DOHH2 (cell line): ENCODE data around the gene ANXA10.

ENCODE experiments used
- EZH2phosphoT487 ChIP-seq: fragments of 200-600 bp; sonication (generic); IDR thresholded peaks from 2 replicates; pipeline ENCODE4 v1.6.1; 2017; ENCODE audit warnings: borderline replicate concordance, mild to moderate bottlenecking, antibody characterized with exemption, low read length, moderate library complexity, mixed read lengths
- TF ChIP-seq, protein P1 (sequence below): fragments of 200-600 bp; sonication (generic); IDR thresholded peaks from one replicate; pipeline ENCODE4 v1.5.1; 2014; ENCODE audit warnings: antibody characterized with exemption, mild to moderate bottlenecking, low read depth, low read length; ENCODE audit not compliant: poor library complexity, severe bottlenecking

DNA sequence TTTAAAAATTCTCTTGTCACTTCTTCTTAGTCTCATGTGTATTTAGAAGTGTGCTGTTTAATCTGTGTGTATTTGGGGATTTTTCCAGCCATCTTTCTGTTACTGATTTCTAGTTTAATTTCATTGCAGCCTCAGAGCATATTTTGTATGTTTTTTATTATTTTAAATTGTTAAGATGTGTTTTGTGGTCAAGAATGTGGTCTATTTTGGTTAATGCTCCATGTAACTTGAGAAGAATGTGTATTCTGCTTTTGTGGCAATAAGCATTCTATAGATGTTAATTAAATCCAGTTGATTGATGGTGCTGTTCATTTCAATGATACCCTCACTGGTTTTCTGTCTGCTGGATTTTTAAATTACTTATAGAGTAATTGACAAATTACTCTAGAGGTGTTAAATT, 38.9 kb downstream of the ANXA10 start:
- TF ChIP-seq, protein P1, sequence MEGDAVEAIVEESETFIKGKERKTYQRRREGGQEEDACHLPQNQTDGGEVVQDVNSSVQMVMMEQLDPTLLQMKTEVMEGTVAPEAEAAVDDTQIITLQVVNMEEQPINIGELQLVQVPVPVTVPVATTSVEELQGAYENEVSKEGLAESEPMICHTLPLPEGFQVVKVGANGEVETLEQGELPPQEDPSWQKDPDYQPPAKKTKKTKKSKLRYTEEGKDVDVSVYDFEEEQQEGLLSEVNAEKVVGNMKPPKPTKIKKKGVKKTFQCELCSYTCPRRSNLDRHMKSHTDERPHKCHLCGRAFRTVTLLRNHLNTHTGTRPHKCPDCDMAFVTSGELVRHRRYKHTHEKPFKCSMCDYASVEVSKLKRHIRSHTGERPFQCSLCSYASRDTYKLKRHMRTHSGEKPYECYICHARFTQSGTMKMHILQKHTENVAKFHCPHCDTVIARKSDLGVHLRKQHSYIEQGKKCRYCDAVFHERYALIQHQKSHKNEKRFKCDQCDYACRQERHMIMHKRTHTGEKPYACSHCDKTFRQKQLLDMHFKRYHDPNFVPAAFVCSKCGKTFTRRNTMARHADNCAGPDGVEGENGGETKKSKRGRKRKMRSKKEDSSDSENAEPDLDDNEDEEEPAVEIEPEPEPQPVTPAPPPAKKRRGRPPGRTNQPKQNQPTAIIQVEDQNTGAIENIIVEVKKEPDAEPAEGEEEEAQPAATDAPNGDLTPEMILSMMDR, result no peak
- TF ChIP-seq EZH2phosphoT487, result no peak
